H9 (cell line): ENCODE data around the gene CATSPERZ. TPM values are rescaled to one million over a fixed set of nuclear protein-coding genes. Genes with fewer than 3 reads are reported as not detected.

Experiments used
- DNase-seq: peaks from one replicate; pipeline ENCODE4 v3.0.0-alpha.2; 2017
- H2AFZ ChIP-seq: one replicate; pipeline ENCODE4 v1.6.1; 2013; ENCODE audit warnings: mild to moderate bottlenecking, low read length, control low read depth, moderate library complexity
- H2AK5ac ChIP-seq: 2 replicates; pipeline ENCODE4 v1.6.1; 2013; ENCODE audit warnings: low read length, control low read depth, mixed read lengths; ENCODE audit not compliant: insufficient read length
- H2BK120ac ChIP-seq: one replicate; pipeline ENCODE4 v1.6.1; 2013; ENCODE audit warnings: low read depth, mild to moderate bottlenecking, low read length, control low read depth, inconsistent platforms; ENCODE audit not compliant: poor library complexity, severe bottlenecking
- H2BK12ac ChIP-seq: 2 replicates; pipeline ENCODE4 v1.6.1; 2013; ENCODE audit warnings: low read length, control low read depth, mixed read lengths, low read depth; ENCODE audit not compliant: insufficient read length
- H2BK15ac ChIP-seq: 2 replicates; pipeline ENCODE4 v1.6.1; 2013; ENCODE audit warnings: low read depth, low read length, control low read depth
- H2BK20ac ChIP-seq: one replicate; pipeline ENCODE4 v1.6.1; 2013; ENCODE audit warnings: low read depth, mild to moderate bottlenecking, low read length, control low read depth, inconsistent platforms; ENCODE audit not compliant: poor library complexity, severe bottlenecking
- H2BK5ac ChIP-seq: 2 replicates; pipeline ENCODE4 v1.6.1; 2013; ENCODE audit warnings: low read length, control low read depth, mixed read lengths; ENCODE audit not compliant: insufficient read length
- H3K14ac ChIP-seq: 2 replicates; pipeline ENCODE4 v1.6.1; 2013; ENCODE audit warnings: low read length, control low read depth; ENCODE audit not compliant: insufficient read depth
- H3K18ac ChIP-seq: 2 replicates; pipeline ENCODE4 v1.6.1; 2013; ENCODE audit warnings: low read depth, mild to moderate bottlenecking, mixed read lengths, low read length, control low read depth; ENCODE audit not compliant: insufficient read length
- H3K23ac ChIP-seq: 2 replicates; pipeline ENCODE4 v1.6.1; 2013; ENCODE audit warnings: low read length, control low read depth, mixed read lengths, low read depth; ENCODE audit not compliant: insufficient read length
- H3K23me2 ChIP-seq: 2 replicates; pipeline ENCODE4 v1.6.1; 2013; ENCODE audit warnings: low read depth, mild to moderate bottlenecking, mixed read lengths, low read length, control low read depth; ENCODE audit not compliant: insufficient read length, poor library complexity, severe bottlenecking
- H3K27ac ChIP-seq: 2 replicates; pipeline ENCODE4 v1.5.1; 2013; ENCODE audit warnings: low read length, control low read depth, mixed read lengths, low read depth; ENCODE audit not compliant: insufficient read length
- H3K27me3 ChIP-seq: 2 replicates; pipeline ENCODE4 v1.6.1; 2013; ENCODE audit warnings: low read length, control low read depth, inconsistent platforms; ENCODE audit not compliant: insufficient read depth
- H3K4ac ChIP-seq: 2 replicates; pipeline ENCODE4 v1.6.1; 2013; ENCODE audit warnings: low read depth, mild to moderate bottlenecking, control low read depth, inconsistent platforms, low read length, moderate library complexity
- H3K4me1 ChIP-seq: 2 replicates; pipeline ENCODE4 v1.6.1; 2013; ENCODE audit warnings: low read length, control low read depth, inconsistent platforms; ENCODE audit not compliant: insufficient read depth
- H3K4me2 ChIP-seq: 2 replicates; pipeline ENCODE4 v1.6.1; 2013; ENCODE audit warnings: low read length, control low read depth, mixed read lengths; ENCODE audit not compliant: insufficient read length, insufficient read depth
- H3K56ac ChIP-seq: 2 replicates; pipeline ENCODE4 v1.6.1; 2013; ENCODE audit warnings: low read depth, mild to moderate bottlenecking, mixed read lengths, low read length, control low read depth; ENCODE audit not compliant: insufficient read length
- H3K79me1 ChIP-seq: 2 replicates; pipeline ENCODE4 v1.6.1; 2013; ENCODE audit warnings: low read depth, mild to moderate bottlenecking, moderate library complexity, low read length, control low read depth, inconsistent platforms; ENCODE audit not compliant: insufficient read depth, poor library complexity, severe bottlenecking
- H3K79me2 ChIP-seq: 2 replicates; pipeline ENCODE4 v1.6.1; 2013; ENCODE audit warnings: low read length, control low read depth, inconsistent platforms; ENCODE audit not compliant: insufficient read depth
- H3K9ac ChIP-seq: 2 replicates; pipeline ENCODE4 v1.6.1; 2013; ENCODE audit warnings: low read length, control low read depth, mixed read lengths; ENCODE audit not compliant: insufficient read length; ENCODE audit errors: extremely low read depth
- H3K9me3 ChIP-seq: one replicate; pipeline ENCODE4 v1.6.1; 2013; ENCODE audit warnings: low read depth, low read length, inconsistent platforms; ENCODE audit not compliant: control insufficient read depth
- H3T11ph ChIP-seq: one replicate; pipeline ENCODE4 v1.6.1; 2013; ENCODE audit warnings: mild to moderate bottlenecking, low read length, control low read depth, inconsistent platforms
- H4K20me1 ChIP-seq: one replicate; pipeline ENCODE4 v1.6.1; 2013; ENCODE audit not compliant: control insufficient read depth, insufficient read length, insufficient read depth
- H4K5ac ChIP-seq: 2 replicates; pipeline ENCODE4 v1.6.1; 2013; ENCODE audit warnings: low read depth, mild to moderate bottlenecking, mixed read lengths, low read length, control low read depth; ENCODE audit not compliant: insufficient read length
- H4K8ac ChIP-seq: replicated peaks from 2 replicates; pipeline ENCODE4 v1.6.1; 2013; ENCODE audit warnings: low read length, control low read depth, mixed read lengths, low read depth; ENCODE audit not compliant: insufficient read length
- H4K91ac ChIP-seq: 2 replicates; pipeline ENCODE4 v1.6.1; 2013; ENCODE audit warnings: low read depth, mild to moderate bottlenecking, moderate library complexity, mixed read lengths, low read length, control low read depth; ENCODE audit not compliant: insufficient read length
- H3K27ac Mint-ChIP-seq, 3 experiments: 2 replicates in 2 of 3; 3 replicates in 1 of 3; pipeline ENCODE4 v1.8.0; 2020 to 2021; ENCODE audit warnings: mixed read lengths in 3 of 3, mild to moderate bottlenecking in 1 of 3, moderate library complexity in 1 of 3
- H3K27me3 Mint-ChIP-seq: 2 replicates; pipeline ENCODE4 v1.8.0; 2021; ENCODE audit warnings: low read depth, mild to moderate bottlenecking, moderate library complexity, mixed read lengths
- H3K36me3 Mint-ChIP-seq, 3 experiments: 2 replicates in 2 of 3; 3 replicates in 1 of 3; pipeline ENCODE4 v1.8.0; 2020 to 2021; ENCODE audit warnings: low read depth in 3 of 3, mixed read lengths in 3 of 3; ENCODE audit not compliant: insufficient read depth in 1 of 3
- H3K4me1 Mint-ChIP-seq, 2 experiments: 2 replicates each; pipeline ENCODE4 v1.8.0; 2020; ENCODE audit warnings: mixed read lengths in 2 of 2
- H3K4me3 Mint-ChIP-seq, 2 experiments: 2 replicates in 1 of 2; 3 replicates in 1 of 2; pipeline ENCODE4 v1.8.0; 2020 to 2021; ENCODE audit warnings: mild to moderate bottlenecking in 2 of 2, mixed read lengths in 2 of 2, moderate library complexity in 1 of 2
- H3K9me3 Mint-ChIP-seq, 2 experiments: 2 replicates in 1 of 2; 3 replicates in 1 of 2; pipeline ENCODE4 v1.8.0; 2020; ENCODE audit warnings: mild to moderate bottlenecking in 2 of 2, mixed read lengths in 2 of 2, moderate library complexity in 1 of 2
- WGBS: extraction: QIAGEN DNeasy Blood & Tissue Kit; methylation state at CpG from one replicate; pipeline ENCODE4 v1.1.7; 2013; ENCODE audit warnings: missing lambda C conversion rate, low lambda C conversion rate, mixed read lengths; ENCODE audit not compliant: insufficient read length; ENCODE audit errors: extremely low coverage; 5-methylcytosine and 5-hydroxymethylcytosine counted together
- total RNA-seq: library from RNA; stranded (reverse); gene quantifications from 2 replicates; pipeline ENCODE4 v1.2.1, GENCODE V29; 2021
- TF ChIP-seq, protein P1 (sequence below): fragments of 200-600 bp; sonication (generic); conservative IDR thresholded peaks from 3 replicates; pipeline ENCODE4 v1.8.0; 2021; ENCODE audit warnings: antibody characterized with exemption, mild to moderate bottlenecking

CATSPERZ gene
- total RNA-seq, 1 experiment from 2014 or later, result 0.92 TPM

DNA sequence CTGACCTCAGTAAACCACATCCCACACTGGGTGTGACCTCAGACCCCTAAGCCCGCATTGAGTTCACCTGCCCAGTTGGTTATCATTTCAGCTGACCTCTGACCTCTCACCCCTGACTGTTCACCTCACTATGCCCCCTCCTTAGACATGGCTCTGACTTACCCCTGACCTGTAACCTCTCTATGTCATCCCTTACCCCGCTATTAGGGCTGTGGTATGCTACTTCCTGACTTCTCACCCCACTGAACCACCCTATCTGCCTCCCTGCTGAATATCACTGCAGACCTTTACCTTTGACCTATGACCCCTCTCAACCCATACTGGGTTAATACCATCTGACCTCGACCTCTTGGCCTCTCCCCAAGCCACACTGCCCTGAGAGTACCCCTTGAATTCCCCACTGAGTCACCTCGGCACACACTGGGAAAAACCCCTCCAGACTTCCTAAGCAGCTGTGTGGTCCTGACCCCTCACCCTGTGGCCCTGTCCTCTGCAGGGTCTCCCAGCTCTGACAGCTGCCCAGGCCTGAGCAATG, 40.6 kb upstream of the CATSPERZ start:
- TF ChIP-seq, protein P1, sequence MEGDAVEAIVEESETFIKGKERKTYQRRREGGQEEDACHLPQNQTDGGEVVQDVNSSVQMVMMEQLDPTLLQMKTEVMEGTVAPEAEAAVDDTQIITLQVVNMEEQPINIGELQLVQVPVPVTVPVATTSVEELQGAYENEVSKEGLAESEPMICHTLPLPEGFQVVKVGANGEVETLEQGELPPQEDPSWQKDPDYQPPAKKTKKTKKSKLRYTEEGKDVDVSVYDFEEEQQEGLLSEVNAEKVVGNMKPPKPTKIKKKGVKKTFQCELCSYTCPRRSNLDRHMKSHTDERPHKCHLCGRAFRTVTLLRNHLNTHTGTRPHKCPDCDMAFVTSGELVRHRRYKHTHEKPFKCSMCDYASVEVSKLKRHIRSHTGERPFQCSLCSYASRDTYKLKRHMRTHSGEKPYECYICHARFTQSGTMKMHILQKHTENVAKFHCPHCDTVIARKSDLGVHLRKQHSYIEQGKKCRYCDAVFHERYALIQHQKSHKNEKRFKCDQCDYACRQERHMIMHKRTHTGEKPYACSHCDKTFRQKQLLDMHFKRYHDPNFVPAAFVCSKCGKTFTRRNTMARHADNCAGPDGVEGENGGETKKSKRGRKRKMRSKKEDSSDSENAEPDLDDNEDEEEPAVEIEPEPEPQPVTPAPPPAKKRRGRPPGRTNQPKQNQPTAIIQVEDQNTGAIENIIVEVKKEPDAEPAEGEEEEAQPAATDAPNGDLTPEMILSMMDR, result no peak
- Histone ChIP-seq H3K56ac (no peak overlapping the region), H3K14ac (no peak overlapping the region), H3K23me2 (no peaks in the 10 kb centered on the region), H2AK5ac (no peak overlapping the region), H3K4ac (no peak overlapping the region), H3K18ac (no peak overlapping the region), H3K9me3 (no peaks in the 10 kb centered on the region), H2BK120ac (no peak overlapping the region), H3K79me1 (no peaks in the 10 kb centered on the region), H3K79me2 (no peaks in the 10 kb centered on the region), H3K27ac (no peak overlapping the region), H2BK20ac (no peak overlapping the region), H4K20me1 (no peaks in the 10 kb centered on the region), H2BK12ac (no peak overlapping the region), H4K8ac (no peak overlapping the region), H4K5ac (no peak overlapping the region), H2AFZ (no peak overlapping the region), H2BK5ac (no peak overlapping the region), H3K4me1 (no peaks in the 10 kb centered on the region), H3K9ac (no peak overlapping the region), H3K27me3 (no peaks in the 10 kb centered on the region), H3K4me2 (no peak overlapping the region), H3T11ph (no peak overlapping the region), H2BK15ac (no peak overlapping the region), H3K23ac (no peak overlapping the region), H4K91ac (no peak overlapping the region)
- DNase-seq, result no peak
- peaks cover 49 to 88% (median 74%) of the 10 kb centered on the region in 3 experiments for H3K36me3 Mint-ChIP-seq
- no peaks in the 10 kb centered on the region for H3K27me3 Mint-ChIP-seq
- WGBS, result no CpG with 5 or more reads among the region's 4 CpGs
- H3K4me3 Mint-ChIP-seq, result no peak overlapping the region
- peaks cover 0 to 8% of the 10 kb centered on the region in 2 experiments; a peak in 3 of 4 replicates for H3K4me1 Mint-ChIP-seq
- H3K9me3 Mint-ChIP-seq, result no peaks in the 10 kb centered on the region
- no peak overlapping the region for H3K27ac Mint-ChIP-seq
